Measurements from ENCODE around the gene TMEM229B. TPM values are rescaled to one million over a fixed set of nuclear protein-coding genes. Genes with fewer than 3 reads are reported as not detected.

Gene TMEM229B
- total RNA-seq, 4 donors from 2014 or later: 2.7 to 6.1 (median 5.7) TPM; not detected in 1

DNA sequence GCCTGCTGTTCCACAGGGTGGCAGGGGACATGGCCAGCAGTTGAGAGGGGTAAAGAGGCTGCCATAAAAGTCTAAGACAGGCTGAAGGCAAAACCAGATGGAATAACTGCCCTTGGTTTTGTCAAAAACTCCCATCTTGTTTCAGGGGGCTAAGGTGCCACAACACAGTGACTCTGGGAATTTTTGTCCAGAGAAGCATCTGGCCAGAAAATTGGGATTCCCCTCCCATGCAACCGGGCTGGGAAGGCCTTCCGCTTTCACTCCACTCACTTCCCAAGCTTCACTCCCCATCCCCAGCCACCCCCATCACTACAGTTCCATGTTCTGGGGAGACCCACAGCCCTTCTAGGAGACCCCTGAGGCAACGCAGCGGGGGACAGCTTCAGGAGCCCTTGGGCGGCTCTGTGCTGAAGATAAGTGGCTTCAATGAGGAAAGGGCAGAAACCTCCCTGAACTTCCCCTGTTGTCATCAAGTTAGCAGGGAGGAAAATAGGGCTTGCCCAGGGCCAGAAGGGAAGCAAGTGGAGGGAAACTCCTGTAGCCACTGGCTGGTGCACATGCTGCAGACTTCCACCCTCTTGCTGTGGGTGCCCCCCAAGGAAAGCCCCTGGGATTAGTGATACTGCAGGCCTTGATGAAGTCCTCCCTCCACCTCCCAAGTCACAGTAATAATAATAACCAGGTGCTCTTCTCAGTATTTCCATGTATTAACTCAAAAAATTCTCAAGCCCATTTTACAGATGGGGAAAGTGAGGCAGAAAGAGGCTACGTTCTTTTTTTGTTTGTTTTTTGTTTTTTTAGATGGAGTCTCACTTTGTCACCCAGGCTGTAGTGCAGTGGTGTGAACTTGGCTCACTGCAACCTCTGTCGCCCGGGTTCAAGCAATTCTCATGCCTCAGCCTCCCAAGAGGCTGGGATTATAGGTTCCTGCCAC, 6.0 kb downstream of the TMEM229B start:
- Histone ChIP-seq H3K9me3 (no peaks in the 10 kb centered on the region), H3K27me3 (no peaks in the 10 kb centered on the region), H3K4me1 (peaks cover 0 to 3% (median 0%) of the 10 kb centered on the region in 4 donors), H3K27ac (no peak overlapping the region), H3K36me3 (no peaks in the 10 kb centered on the region), H3K4me3 (no peak overlapping the region)
- 90 to 93% methylated on average over 8 of the region's 8 CpGs for WGBS, 2 donors
- no peak for TF ChIP-seq POLR2A (IDR thresholded peaks at IDR 0.05)
- TF ChIP-seq, protein P1, sequence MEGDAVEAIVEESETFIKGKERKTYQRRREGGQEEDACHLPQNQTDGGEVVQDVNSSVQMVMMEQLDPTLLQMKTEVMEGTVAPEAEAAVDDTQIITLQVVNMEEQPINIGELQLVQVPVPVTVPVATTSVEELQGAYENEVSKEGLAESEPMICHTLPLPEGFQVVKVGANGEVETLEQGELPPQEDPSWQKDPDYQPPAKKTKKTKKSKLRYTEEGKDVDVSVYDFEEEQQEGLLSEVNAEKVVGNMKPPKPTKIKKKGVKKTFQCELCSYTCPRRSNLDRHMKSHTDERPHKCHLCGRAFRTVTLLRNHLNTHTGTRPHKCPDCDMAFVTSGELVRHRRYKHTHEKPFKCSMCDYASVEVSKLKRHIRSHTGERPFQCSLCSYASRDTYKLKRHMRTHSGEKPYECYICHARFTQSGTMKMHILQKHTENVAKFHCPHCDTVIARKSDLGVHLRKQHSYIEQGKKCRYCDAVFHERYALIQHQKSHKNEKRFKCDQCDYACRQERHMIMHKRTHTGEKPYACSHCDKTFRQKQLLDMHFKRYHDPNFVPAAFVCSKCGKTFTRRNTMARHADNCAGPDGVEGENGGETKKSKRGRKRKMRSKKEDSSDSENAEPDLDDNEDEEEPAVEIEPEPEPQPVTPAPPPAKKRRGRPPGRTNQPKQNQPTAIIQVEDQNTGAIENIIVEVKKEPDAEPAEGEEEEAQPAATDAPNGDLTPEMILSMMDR (IDR thresholded peaks at IDR 0.05): no peak
- no peak for TF ChIP-seq EP300 (IDR thresholded peaks at IDR 0.05)
- DNase-seq (ENCODE audit: low spot score in 2 of 2): no peak

DNA sequence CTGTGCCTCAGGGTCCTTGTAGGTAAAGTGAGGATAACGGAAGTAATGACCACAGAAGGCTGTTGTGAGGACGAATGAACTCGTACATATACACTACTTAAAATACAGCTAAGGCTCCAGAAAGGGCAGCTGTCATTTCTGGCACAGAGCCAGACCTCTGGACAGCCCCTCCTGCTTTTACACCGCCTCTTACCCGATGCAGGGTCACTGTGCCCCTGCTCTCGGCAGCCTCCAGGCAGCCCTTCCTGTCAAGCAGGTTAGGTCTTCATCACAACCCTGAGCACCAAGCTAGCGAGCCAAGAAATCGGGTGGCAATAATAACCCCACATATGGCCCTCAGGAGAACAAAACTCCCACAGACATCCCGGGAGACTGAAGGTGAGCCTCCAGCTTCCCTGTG, 8.5 kb downstream of the TMEM229B start:
- DNase-seq (ENCODE audit: low spot score in 2 of 2): no peak
- Histone ChIP-seq H3K36me3 (no peaks in the 10 kb centered on the region), H3K4me1 (peaks cover 0 to 3% (median 0%) of the 10 kb centered on the region in 4 donors), H3K27ac (no peak overlapping the region), H3K9me3 (no peaks in the 10 kb centered on the region), H3K4me3 (no peak overlapping the region), H3K27me3 (no peaks in the 10 kb centered on the region)
- 43 to 56% methylated on average over 9 of the region's 9 CpGs for WGBS, 2 donors
- TF ChIP-seq, protein P1 (IDR thresholded peaks at IDR 0.05): no peak
- no peak for TF ChIP-seq POLR2A (IDR thresholded peaks at IDR 0.05)
- no peak for TF ChIP-seq EP300 (IDR thresholded peaks at IDR 0.05)

DNA sequence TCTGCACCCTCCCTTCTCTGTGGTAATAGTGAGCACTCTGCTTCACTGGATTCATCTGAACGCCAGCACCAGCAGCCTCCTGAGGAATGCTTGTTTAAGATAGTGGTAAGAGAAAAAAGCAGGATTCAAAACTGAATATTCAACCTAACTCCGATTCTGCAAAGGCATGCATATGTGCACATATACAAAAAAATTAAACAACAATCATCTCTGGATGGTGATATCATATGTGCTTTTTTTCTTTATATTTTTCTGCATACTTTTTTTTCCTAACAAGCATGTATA, 9.8 kb downstream of the TMEM229B start:
- no peaks in the 10 kb centered on the region for H3K27me3 ChIP-seq
- TF ChIP-seq EP300 (IDR thresholded peaks at IDR 0.05) (no peak), POLR2A (IDR thresholded peaks at IDR 0.05) (no peak)
- TF ChIP-seq, protein P1 (IDR thresholded peaks at IDR 0.05): no peak
- no peak overlapping the region for H3K4me3 ChIP-seq
- peaks cover 0 to 3% (median 0%) of the 10 kb centered on the region in 4 donors for H3K4me1 ChIP-seq
- no peak for DNase-seq (ENCODE audit: low spot score in 2 of 2)
- 74 to 84% methylated on average over 2 of the region's 2 CpGs for WGBS, 2 donors
- no peaks in the 10 kb centered on the region for H3K36me3 ChIP-seq
- H3K9me3 ChIP-seq: no peaks in the 10 kb centered on the region
- H3K27ac ChIP-seq: no peak overlapping the region

DNA sequence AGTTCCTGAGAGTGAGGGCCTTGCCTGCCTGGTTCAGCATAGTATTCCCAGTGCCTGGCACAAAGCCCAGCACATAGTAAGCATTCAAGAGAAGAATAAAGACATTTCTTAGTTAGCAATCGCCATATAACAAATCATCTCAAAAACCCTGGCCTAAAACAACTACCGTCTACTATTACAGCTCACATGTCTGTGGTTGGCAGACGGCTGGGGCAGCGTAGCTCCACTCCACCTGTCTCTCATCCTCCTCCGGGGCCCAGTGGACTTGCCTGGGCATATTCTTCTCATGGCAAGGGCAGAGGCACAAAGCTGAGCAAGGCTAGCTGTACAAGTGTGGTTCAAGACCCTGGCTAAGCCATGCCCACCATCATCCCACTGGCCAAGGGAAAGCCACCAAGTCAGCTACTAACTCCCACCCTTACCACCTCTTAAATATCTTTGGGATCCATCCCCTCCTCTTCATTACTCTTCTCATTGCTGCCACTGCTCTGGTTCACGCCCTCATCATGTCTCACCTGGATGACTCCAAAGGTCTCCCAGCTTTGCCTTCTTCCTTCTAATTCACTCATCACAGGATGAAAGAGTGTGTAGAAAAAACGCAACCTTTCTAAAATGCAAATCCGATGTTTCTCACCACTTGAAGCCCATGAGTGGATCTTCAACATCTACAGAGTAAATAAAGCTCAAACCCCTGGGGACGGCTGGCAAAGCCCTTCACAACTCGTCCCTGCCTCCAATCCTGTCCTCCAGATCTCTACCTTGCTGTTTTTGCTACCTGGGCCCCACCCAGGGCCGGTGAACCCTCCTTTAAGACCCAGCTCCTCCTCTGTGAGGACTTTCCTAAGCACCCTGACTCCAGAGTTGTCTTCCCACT, 10.4 kb downstream of the TMEM229B start:
- Histone ChIP-seq H3K27ac (no peak overlapping the region), H3K27me3 (no peaks in the 10 kb centered on the region), H3K4me3 (no peak overlapping the region), H3K9me3 (no peaks in the 10 kb centered on the region), H3K36me3 (peaks cover 0 to 5% (median 0%) of the 10 kb centered on the region in 3 donors), H3K4me1 (peaks cover 0 to 3% (median 0%) of the 10 kb centered on the region in 4 donors)
- TF ChIP-seq POLR2A (IDR thresholded peaks at IDR 0.05) (no peak), EP300 (IDR thresholded peaks at IDR 0.05) (no peak)
- TF ChIP-seq, protein P1 (IDR thresholded peaks at IDR 0.05): no peak
- no peak for DNase-seq (ENCODE audit: low spot score in 2 of 2)
- WGBS, 2 donors: 83% methylated on average over 11 of the region's 11 CpGs
